HG02759 (cell line): ENCODE results near the gene TCOF1.
A peak's percentile ranks its signal among the peaks of the same experiment; 100 is the strongest.
"Not testable (repeated sequence)": the region's sequence is repeated elsewhere in the genome, so short reads cannot be mapped to it uniquely, and the experiment has no call there.

Source experiments
- ATAC-seq: cut with Tn5 transposase; IDR thresholded peaks from one replicate; pipeline ENCODE4 v1.9.1; 2021; ENCODE audit warnings: mild to moderate bottlenecking, moderate library complexity; ENCODE audit not compliant: unreplicated experiment

Gene TCOF1

DNA sequence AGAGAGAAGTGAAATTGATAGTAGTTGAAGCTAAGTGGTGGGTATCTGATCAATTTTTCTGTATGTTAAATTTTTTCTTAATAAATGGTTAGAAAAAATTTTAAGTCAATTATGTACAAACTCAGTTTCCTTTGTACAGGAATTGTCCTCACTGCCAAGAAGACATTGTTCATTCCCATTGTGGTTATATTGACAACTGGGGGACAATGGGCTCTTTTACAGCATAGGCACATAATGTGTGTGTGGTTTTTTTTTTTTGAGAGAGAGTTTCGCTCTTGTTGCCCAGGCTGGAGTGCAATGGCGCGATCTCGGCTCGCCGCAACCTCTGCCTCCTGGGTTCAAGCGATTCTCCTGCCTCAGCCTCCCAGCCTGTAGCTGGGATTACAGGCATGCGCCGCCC, 68.7 kb downstream of the TCOF1 start:
- ATAC-seq, result not testable (repeated sequence)

DNA sequence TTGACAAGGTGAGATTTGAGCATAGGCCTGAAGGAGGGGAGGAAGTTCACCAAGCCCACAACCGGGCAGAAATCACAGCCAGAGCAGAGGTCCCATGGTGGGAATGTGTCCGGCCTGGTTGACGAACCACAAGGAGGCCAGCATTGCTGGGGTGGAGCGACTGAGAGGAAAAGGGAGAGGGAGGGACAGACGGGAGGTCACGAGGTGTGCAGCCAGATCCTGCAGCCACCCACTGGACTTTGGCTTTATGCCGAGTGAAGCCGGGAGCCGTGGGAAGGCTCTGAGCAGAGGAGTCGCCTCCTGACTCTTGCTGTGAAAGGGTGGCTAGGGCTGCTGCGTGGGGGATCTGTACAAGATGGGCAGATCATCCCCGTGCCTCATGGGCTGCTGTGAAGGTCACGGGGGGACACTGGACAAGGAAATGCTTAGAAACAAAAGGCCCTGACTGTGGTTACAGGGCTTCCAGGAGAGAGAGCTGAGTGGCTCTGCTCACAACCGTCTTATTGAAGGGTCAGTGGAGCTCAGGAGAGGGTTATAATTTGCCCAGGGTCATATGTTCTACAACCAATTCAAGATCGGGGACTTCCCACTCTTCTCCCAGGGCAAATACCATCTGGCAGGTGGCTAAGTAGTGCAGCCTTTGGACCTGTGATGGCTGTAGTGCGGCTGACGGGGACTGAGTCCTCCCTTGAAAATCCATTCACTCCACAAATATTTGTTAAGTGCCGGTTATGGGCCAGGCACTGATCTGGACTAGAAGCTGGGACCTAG, 70.8 kb downstream of the TCOF1 start:
- ATAC-seq, result no peak

DNA sequence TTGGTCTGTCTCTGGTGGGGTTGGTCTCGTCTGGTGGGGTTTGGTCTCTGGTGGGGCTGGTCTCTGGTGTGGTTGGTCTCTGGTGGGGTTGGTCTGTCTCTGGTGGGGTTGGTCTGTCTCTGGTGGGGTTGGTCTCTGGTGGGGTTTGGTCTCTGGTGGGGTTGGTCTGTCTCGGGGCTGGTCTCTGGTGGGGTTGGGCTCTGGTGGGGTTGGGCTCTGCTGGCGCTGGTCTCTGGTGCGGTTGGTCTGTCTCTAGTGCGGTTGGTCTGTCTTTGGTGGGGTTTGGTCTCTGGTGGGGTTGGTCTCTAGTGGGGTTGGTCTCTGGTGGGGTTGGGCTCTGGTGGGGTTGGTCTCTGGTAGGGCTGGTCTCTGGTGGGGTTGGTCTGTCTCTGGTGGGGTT, 71.5 kb downstream of the TCOF1 start:
- ATAC-seq, result no peak

DNA sequence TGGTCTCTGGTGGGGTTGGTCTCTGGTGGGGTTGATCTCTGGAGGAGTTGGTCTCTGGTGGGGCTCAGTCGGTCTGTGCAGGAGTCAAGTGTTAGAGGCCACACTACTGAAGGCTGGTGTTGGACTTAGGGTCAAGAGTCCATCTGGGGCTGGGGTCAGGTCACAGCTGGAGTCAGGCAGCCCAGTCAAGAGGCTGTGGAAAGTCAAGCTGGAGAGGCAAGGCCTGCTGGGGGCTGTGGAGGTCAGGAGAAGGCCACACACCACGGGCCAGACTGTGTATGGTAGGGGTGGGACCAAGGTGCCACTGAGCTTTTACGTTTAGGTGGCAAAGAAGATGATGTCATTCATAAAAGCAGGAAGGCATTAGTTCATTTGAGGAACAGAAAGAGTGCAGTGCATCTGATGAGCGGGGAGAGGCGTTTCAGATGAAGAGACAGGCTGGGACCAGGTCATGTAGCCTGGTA, 71.9 kb downstream of the TCOF1 start:
- ATAC-seq, result peak; percentile 78

DNA sequence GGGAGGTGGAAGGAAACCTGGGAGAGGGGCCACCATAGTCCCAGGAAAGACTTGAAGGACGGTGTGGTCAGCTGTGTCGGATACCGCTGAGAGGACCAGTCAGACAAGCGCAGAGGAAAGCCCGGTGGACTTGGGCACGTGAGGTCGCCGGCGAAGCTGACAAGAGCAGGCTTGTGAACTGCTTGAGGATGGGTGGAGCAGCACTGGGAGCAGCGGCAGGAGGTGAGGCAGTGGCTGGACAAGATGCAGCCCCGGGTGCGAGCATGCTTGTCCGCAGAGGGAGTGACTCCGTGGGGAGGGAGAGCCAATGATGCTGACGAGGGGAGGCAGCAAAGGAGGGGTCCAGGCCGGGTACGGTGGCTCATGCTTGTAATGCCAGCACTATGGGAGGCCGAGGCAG, 73.6 kb downstream of the TCOF1 start:
- ATAC-seq, result no peak

DNA sequence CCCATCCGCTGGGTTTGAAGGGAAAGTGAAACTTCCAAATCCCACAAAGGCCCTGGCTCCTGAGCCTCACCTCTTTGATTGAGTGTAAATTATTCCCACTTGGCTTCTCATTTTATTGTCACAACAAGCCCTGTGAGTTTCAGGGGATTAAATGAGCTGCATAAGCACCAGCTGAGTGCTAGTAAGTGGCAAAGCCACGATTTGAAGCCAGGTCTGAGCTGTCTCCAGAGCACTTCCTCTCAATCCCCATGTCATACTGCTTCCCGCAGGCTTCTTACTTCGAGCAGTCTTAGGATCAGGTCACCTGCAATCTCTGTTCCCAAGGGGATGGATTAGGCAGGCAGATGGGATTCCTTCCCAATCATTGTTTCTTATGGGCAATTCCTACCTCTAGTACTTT, 74.1 kb downstream of the TCOF1 start:
- ATAC-seq, result no peak

DNA sequence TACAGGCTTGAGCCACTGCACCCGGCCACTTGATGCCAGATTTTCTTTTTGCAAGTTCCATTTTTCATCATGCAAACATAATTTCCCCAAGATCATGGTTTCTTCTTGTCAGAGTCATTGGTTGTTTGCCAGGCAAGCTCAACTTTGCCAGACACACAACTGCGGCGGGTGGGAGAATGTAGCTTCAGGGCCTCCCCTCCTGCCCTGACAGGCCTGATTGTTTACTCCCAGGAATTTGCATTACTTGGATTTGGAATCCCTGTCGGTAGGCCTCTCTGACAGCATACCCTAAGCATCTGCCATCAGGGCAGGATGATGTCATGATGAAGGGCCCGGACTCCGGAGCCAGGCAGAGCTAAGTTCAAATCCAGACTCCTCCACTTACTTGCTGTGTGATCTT, 77.0 kb downstream of the TCOF1 start:
- ATAC-seq, result no peak

DNA sequence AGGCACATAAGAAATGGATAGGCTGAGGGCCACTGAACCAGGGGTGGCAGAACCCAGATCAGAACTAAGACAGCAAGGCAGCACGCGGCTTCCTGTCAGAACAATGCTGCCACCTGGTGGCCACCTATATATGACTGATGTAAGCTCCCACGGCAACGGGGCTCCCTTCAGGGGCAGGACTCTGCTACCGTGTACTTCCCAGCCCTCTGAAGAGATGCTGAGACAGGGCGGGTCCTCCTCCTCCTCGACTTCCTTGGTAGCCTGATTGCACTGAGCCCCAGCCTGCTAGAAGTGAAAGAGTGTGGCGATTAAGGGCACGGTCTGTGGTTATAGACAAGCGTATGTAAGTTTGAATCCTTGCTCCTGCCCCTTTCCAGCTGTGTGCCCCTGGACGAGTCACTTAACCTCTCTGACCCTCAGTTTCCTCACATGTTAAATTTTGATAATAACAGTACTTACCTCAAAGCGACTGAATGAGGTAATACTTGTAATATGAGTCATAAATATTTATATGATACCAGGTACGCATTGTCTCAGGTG, 78.7 kb downstream of the TCOF1 start:
- peak; percentile 96 for ATAC-seq

DNA sequence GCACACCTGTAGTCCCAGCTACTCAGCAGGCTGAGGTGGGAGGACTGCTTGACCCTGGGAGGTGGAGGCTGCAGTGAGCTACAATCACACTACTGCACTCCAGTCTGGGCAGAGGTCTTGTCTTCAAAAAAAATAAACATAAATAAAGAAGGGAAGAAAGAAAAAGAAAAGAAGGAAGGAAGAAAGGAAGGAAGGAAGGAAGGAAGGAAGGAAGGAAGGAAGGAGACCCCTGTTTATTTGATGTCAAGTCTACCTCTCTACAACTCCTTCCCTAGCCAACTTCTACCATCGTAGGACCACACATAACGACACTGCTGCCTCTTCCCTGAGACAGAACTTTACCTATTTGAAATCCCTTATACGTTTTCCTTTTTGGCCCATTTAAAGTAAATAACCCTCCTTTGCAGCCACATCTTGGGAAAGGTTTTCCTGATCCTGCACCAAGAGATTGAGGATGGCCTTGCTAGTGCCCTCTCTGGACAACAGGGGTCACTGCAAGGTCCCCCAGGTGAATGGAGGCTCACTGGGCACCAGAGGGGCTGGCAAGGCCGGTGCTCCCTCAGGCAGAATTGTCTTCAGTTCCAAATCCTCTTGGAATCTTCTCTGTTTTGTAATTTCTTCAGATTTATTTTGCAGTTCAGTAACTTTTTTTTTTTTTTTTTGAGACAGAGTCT, 81.5 kb downstream of the TCOF1 start:
- no peak for ATAC-seq

DNA sequence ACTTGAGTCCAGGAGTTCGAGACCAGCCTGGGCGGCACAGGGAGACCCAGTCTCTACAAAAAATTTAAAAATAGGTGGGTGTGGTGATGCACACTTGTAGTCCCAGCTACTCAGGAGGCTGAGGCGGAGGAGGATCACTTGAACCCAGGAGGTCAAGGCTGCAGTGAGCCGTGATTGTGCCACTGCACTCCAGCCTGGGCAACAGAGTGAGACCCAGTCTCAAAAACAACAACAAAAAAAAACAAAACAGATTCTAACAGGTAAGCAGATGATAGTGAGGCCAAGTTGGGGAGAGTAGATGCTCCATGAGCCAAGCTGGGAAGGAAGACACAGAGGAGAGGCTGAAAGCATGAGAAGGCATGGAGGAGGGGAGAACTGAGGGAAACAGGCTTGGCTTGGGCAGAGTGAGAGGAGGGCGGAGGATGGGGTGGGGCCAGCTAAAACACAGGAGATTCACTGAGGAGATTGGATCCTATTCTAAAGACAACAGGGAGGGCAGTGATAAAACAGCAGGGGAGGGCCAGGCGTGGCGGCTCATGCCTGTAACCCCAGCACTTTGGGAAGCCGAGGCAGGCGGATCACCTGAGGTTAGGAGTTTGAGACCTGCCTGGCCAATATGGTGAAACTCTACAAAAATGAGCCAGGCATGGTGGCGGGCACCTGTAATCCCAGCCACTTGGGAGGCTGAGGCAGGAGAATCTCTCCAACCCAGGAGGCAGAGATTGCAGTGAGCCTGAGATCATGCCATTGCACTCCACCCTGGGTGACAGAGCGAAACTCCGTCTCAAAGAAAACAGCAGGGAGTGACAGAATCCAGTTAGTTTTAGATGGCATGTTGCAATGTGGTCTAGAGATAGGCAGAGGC, 83.7 kb downstream of the TCOF1 start:
- no peak for ATAC-seq

DNA sequence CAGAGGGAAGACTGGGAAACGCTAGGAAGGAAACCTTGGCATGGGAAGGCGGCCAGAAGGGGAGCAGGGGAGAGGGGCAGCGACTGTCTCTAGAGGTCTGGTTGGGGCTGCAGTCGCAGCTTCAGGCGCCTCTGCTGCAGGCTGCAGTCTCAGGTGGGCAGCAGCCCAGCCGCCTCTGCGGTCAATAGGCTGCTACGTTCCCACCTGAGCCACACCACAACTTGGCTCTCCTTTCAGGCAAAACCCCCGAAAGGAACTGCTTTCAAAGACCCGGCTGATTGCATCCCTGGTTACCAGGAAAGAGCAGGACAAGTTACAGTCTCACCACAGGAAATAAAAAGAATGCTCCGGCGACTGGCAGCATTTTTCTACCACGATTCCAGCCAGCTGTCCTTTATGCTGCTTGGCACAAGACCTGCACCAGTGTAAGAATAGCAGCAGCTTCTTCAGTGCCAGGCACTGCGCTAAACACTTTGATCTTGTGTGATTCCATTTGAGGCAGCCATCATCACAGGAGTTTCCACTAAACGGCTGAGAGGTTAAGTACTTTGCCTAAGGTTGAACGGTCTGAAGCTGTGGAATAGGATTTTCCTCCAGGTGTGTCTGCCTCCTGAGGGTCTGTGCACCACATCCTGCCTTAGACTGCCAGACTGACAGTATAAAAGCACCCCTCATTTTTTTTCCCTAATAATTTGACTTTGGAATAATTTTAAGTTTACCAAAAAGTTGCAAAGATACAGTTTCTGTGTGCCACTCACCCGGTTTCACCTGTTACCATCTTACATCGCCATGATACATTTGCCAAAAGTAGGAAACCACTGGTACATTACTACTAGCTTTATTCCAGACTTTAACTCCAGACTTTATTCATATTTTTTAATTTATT, 84.6 kb downstream of the TCOF1 start:
- ATAC-seq, result no peak

DNA sequence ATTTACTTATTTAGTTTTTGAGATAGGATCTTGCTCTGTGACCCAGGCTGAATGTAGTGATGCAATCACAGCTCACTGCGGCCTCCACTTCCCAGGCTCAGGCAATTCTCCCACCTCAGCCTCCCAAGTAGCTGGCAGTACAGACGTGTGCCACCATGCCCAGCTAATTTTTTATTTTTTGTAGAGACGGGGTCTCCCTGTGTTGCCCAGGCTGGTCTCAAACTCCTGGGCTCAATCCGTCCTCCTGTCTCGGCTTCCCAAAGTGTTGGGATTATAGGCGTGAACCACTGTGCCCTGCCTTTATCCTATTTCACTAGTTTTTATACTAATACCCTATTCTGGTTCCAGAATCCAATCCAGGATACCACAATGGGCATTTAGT, 85.2 kb downstream of the TCOF1 start:
- ATAC-seq, result no peak

DNA sequence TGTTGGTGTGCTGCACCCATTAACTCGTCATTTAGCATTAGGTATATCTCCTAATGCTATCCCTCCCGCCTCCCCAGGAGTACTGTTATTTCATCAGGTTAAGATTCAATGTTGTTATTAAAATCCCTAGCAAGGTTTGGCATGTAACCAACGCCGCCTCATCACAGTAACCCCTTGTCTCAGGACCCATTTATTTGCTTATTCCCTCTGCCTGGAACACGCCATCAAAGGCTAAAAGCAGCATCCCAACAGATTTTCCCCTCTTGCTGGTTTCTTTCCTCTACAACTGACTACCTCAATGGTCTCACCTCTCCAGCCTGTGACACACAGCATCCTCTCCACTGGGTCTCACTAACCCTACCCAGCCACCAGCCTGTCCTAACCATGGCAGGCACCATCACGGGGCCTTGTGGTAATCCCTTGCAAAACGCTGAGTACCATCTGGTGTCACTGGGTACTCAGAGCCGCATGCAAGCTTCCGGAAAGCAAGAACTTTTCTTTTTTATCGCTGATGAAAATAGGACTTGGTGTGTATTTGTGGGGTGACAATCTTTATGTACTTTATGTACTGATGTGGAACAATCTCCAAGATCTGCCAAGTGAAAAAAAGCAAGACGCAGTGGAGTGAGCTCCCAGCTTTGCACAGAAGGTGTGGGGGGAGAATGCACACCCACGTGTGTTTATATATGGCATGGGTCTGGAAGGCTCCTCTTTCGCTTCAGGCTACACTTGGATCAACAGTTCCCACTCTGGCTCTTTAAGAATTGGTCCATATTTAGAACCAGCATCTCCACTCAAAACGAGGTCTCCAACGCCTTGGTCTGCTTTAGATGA, 86.0 kb downstream of the TCOF1 start:
- no peak for ATAC-seq

DNA sequence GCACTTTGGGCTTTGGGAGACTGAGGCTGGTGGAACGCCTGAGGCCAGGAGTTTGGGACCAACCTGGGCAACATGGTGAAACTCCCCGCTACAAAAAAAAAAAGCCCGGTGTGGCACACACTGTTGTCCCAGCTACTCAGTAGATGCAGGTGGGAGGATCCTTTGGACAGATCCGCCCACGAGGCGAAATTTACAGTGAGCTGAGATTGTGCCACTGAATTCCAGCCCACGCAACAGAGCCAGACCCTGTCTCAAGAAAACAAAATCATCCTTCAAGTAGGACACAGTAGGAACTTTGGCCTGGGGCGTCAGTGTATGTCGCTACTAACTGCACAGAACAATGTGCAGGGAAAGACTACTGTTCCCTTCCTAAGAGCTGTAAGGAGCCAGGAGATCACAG, 87.3 kb downstream of the TCOF1 start:
- no peak for ATAC-seq

DNA sequence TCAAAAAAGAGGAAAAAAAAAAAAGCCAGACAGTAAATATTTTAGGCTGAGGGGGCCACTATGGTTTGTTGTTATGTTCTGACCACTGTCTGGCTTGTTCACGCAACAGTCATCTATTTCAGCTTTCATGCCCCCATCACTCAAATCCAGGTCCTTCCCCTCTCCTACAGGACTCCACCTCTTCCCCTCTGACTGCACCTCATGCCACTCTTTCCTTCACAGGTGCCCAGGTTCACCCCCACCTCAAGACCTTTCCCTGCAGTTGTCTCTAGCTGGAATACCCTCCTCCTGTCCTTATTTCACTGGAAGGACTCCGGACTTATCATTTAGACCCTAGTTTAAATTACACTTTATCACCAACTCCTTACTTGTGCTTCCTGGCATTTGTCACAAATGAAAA, 88.6 kb downstream of the TCOF1 start:
- ATAC-seq, result no peak

DNA sequence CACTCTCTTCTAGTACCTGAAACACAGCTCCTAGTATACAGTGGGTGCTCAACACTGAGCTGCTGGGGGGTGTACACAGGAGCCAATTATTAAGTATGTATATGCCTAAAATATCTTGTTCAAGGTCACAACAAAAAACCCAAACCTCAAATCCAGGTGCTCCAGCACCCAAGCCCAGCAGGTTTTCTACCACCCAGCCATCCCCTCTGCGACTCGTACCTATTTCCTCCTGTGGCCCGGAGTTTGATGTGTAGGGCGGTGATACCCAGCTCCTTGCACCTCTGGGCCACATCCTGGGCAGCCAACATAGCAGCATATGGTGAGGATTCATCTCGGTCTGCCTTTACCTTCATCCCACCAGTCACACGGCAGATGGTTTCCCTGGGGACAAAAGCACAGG, 89.1 kb downstream of the TCOF1 start:
- ATAC-seq, result no peak

DNA sequence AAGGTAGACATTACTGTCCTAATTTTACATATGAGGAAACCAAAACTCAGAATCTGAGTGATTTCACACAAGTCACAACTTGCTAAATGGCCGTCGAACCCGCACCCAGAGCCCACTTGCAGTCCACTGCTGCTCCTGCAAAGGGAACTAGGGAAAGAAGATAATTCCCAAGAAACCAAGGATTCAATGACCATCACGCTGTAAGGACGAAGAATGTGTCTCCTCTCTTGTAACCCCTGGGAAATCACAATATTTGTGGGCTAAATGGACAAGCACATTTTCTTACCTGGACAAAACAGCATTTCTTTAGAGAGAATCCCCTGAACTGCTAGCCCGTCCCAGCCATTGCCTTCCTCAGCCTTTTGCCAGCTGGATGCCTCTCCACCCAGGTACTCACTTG, 89.7 kb downstream of the TCOF1 start:
- no peak for ATAC-seq

DNA sequence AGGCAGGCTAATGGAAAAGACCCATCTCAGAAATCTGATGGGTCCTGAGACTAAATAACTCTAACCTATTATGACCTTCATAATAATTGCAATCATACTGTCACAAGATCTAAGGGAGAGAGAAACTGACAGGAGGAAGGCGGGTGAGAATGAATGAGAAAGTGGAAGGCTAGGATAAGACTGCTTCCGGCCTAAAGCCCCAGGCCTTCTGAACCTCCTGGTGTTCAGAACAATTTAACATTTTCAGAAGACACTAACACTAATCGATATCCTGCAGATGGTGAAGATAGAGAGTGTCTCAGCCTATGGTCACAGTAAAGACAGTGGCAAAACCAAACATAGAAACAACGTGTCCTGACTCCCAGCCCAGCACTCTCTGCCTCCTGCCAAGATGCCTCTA, 90.8 kb downstream of the TCOF1 start:
- ATAC-seq, result no peak

DNA sequence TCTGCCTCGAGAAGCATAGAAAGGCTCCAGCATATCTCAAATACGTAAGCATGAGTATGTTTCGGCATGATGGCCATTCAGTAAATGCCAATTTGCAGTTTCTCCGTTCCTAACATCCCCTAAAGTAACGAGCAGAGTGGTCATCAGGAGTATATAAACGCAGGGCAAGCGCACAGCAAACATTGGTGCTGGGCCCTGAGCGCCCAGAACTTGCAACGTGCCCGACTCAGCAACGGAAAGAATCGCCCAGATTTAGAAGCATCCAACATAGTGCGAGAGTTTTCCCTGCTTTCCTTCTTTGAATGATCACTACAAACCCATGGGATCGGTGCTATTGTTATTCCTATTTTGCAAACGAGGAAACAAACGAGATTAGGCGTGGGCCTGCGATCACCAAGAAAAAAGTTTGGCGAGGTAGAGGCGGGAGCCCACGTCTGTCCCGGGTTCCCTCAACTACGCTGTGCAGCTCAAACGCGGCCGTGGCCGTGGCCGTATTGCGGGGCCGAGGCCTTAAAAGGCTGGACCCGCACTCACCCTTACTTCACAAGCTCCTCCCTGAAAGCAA, 91.5 kb downstream of the TCOF1 start:
- ATAC-seq, result peak; percentile 37
